Measurements from ENCODE around the gene MTOR. TPM values are rescaled to one million over a fixed set of nuclear protein-coding genes. Genes with fewer than 3 reads are reported as not detected.

The MTOR gene
- polyA plus RNA-seq, 3 donors, result 8.7 to 16.9 (median 12.6) TPM

GRCh38 chr1:11238311-11238710 lies 24.0 kb downstream of the MTOR start:
- 90 to 94% (median 93%) methylated on average over 7 of the region's 7 CpGs for WGBS, 3 donors
- H3K27ac ChIP-seq (ENCODE audit: low read depth, low read length), result no peak overlapping the region

- H3K27ac ChIP-seq (ENCODE audit: low read depth, low read length), result no peak overlapping the region
- WGBS, 3 donors, result 64 to 84% (median 64%) methylated on average over 6 of the region's 6 CpGs
Observed at GRCh38 chr1:11237356-11237755, 25.0 kb downstream of the MTOR start.

GRCh38 chr1:11233208-11233607 lies 29.1 kb downstream of the MTOR start:
- no peak overlapping the region for H3K27ac ChIP-seq (ENCODE audit: low read depth, low read length)
- WGBS, 3 donors, result 90 to 99% (median 99%) methylated on average over 2 of the region's 2 CpGs

GRCh38 chr1:11229203-11229602 lies 33.1 kb downstream of the MTOR start:
- H3K27ac ChIP-seq (ENCODE audit: low read depth, low read length), result no peak overlapping the region
- WGBS, 3 donors, result 87 to 97% (median 95%) methylated on average over 4 of the region's 4 CpGs

GRCh38 chr1:11227106-11228077 lies 35.0 kb downstream of the MTOR start:
- no peak overlapping the region for H3K27ac ChIP-seq (ENCODE audit: low read depth, low read length)
- WGBS, 3 donors, result 88 to 93% (median 92%) methylated on average over 10 of the region's 10 CpGs

GRCh38 chr1:11216074-11216473 lies 46.3 kb downstream of the MTOR start:
- 98 to 100% (median 100%) methylated on average over 1 of the region's 1 CpG for WGBS, 3 donors
- H3K27ac ChIP-seq (ENCODE audit: low read depth, low read length), result no peak overlapping the region

- H3K27ac ChIP-seq (ENCODE audit: low read depth, low read length), result no peak overlapping the region
- WGBS, 3 donors, result 83 to 95% (median 90%) methylated on average over 2 of the region's 2 CpGs
Observed at GRCh38 chr1:11215381-11216005, 46.9 kb downstream of the MTOR start.

GRCh38 chr1:11214698-11215380 lies 47.5 kb downstream of the MTOR start:
- no peak overlapping the region for H3K27ac ChIP-seq (ENCODE audit: low read depth, low read length)
- 67 to 76% (median 75%) methylated on average over 3 of the region's 3 CpGs for WGBS, 3 donors

- 91 to 96% (median 93%) methylated on average over 12 of the region's 12 CpGs for WGBS, 3 donors
- H3K27ac ChIP-seq (ENCODE audit: low read depth, low read length), result no peak overlapping the region
Observed at GRCh38 chr1:11211925-11212587, 50.3 kb downstream of the MTOR start.

GRCh38 chr1:11211461-11211860 lies 50.9 kb downstream of the MTOR start:
- no peak overlapping the region for H3K27ac ChIP-seq (ENCODE audit: low read depth, low read length)
- 92 to 100% (median 100%) methylated on average over 4 of the region's 4 CpGs for WGBS, 3 donors

GRCh38 chr1:11207898-11208611 lies 54.3 kb downstream of the MTOR start:
- H3K27ac ChIP-seq (ENCODE audit: low read depth, low read length), result no peak overlapping the region
- 76 to 82% (median 80%) methylated on average over 6 of the region's 6 CpGs for WGBS, 3 donors

GRCh38 chr1:11204396-11205190 lies 57.8 kb downstream of the MTOR start:
- H3K27ac ChIP-seq (ENCODE audit: low read depth, low read length), result no peak overlapping the region
- 89 to 92% (median 91%) methylated on average over 11 of the region's 11 CpGs for WGBS, 3 donors

GRCh38 chr1:11198851-11199594 lies 63.3 kb downstream of the MTOR start:
- WGBS, 3 donors, result 83 to 97% (median 96%) methylated on average over 2 of the region's 2 CpGs
- H3K27ac ChIP-seq (ENCODE audit: low read depth, low read length), result no peak overlapping the region

- 78 to 93% (median 92%) methylated on average over 4 of the region's 4 CpGs for WGBS, 3 donors
Observed at GRCh38 chr1:11198257-11198656, 64.1 kb downstream of the MTOR start.

GRCh38 chr1:11197359-11197758 lies 65.0 kb downstream of the MTOR start:
- no peak overlapping the region for H3K27ac ChIP-seq (ENCODE audit: low read depth, low read length)
- 90 to 93% (median 93%) methylated on average over 4 of the region's 4 CpGs for WGBS, 3 donors

More at GRCh38 chr1:11198257-11198656, 64.1 kb downstream of the MTOR start:
- no peak overlapping the region for H3K27ac ChIP-seq (ENCODE audit: low read depth, low read length)

- H3K27ac ChIP-seq (ENCODE audit: low read depth, low read length), result no peak overlapping the region
- 83 to 85% (median 84%) methylated on average over 2 of the region's 2 CpGs for WGBS, 3 donors
Observed at GRCh38 chr1:11196945-11197344, 65.4 kb downstream of the MTOR start.
